Thymus (tissue), 11 donors: Measurements from ENCODE around the gene EPHB2. TPM values are rescaled to one million over a fixed set of nuclear protein-coding genes. Genes with fewer than 3 reads are reported as not detected.

Experiments
- DNase-seq, 9 donors: peaks; one replicate each; pipeline ENCODE4 v3.0.0-alpha.2; 2013; ENCODE audit warnings: low spot score in 9 of 9, low read depth in 6 of 9, missing footprints in 1 of 9
- H3K27ac ChIP-seq, 2 donors: one replicate each; pipeline ENCODE4 v1.5.1; 2013; ENCODE audit warnings: control low read depth in 1 of 2, low read depth in 1 of 2, low read length in 1 of 2, mild to moderate bottlenecking in 1 of 2, moderate library complexity in 1 of 2
- H3K27me3 ChIP-seq, 2 donors: one replicate each; pipeline ENCODE4 v1.5.1; 2013; ENCODE audit warnings: low read length in 1 of 2; ENCODE audit not compliant: control insufficient read depth in 2 of 2, insufficient read depth in 1 of 2
- H3K36me3 ChIP-seq, 2 donors: one replicate each; pipeline ENCODE4 v1.5.1; 2013; ENCODE audit warnings: low read length in 1 of 2, mild to moderate bottlenecking in 1 of 2, moderate library complexity in 1 of 2; ENCODE audit not compliant: control insufficient read depth in 2 of 2, insufficient read depth in 2 of 2
- H3K4me1 ChIP-seq, 2 donors: one replicate each; pipeline ENCODE4 v1.5.1; 2013; ENCODE audit warnings: low read length in 2 of 2; ENCODE audit not compliant: control insufficient read depth in 2 of 2, insufficient read depth in 2 of 2
- H3K4me3 ChIP-seq, 2 donors: one replicate each; pipeline ENCODE4 v1.5.1; 2013; ENCODE audit warnings: low read length in 2 of 2, control low read depth in 1 of 2, mild to moderate bottlenecking in 1 of 2
- H3K9me3 ChIP-seq, 2 donors: one replicate each; pipeline ENCODE4 v1.5.1; 2013; ENCODE audit warnings: low read length in 1 of 2, mild to moderate bottlenecking in 1 of 2; ENCODE audit not compliant: control insufficient read depth in 2 of 2, insufficient read depth in 1 of 2
- WGBS: extraction: QIAGEN DNeasy Blood & Tissue Kit; methylation state at CpG from one replicate; pipeline ENCODE4 v1.1.7; 2013; 5-methylcytosine and 5-hydroxymethylcytosine counted together
- polyA plus RNA-seq: library from polyadenylated mRNA; stranded (reverse); fragments of 200-250 nt; gene quantifications from one replicate; pipeline ENCODE4 v1.2.3, GENCODE V29; 2013
- total RNA-seq: library from RNA; stranded (reverse); fragments of 120-200 nt; gene quantifications from one replicate; pipeline ENCODE4 v1.2.4, GENCODE V29; 2013
- donor health status: healthy.

The EPHB2 gene
- total and polyA plus RNA-seq, 2 donors: 1.6 to 2.6 TPM

GRCh38 chr1:22794647-22795365, 84.2 kb downstream of the EPHB2 start:
- no peaks in the 10 kb centered on the region for H3K4me1 ChIP-seq
- no peaks in the 10 kb centered on the region for H3K9me3 ChIP-seq
- DNase-seq: no peak
- 77% methylated on average over 8 of the region's 8 CpGs for WGBS
- no peaks in the 10 kb centered on the region for H3K36me3 ChIP-seq
- no peak overlapping the region for H3K27ac ChIP-seq
- no peak overlapping the region for H3K4me3 ChIP-seq
- H3K27me3 ChIP-seq: no peaks in the 10 kb centered on the region

GRCh38 chr1:22795366-22795714, 84.7 kb downstream of the EPHB2 start:
- Histone ChIP-seq H3K4me1 (no peaks in the 10 kb centered on the region), H3K4me3 (no peak overlapping the region), H3K27me3 (no peaks in the 10 kb centered on the region), H3K9me3 (no peaks in the 10 kb centered on the region), H3K36me3 (no peaks in the 10 kb centered on the region), H3K27ac (no peak overlapping the region)
- WGBS: 98% methylated on average over 4 of the region's 4 CpGs
- no peak for DNase-seq

GRCh38 chr1:22796642-22797041, 86.0 kb downstream of the EPHB2 start:
- no peak for DNase-seq
- WGBS: 93% methylated on average over 4 of the region's 4 CpGs
- Histone ChIP-seq H3K27me3 (no peaks in the 10 kb centered on the region), H3K9me3 (no peaks in the 10 kb centered on the region), H3K4me3 (no peak overlapping the region), H3K36me3 (no peaks in the 10 kb centered on the region), H3K27ac (no peak overlapping the region), H3K4me1 (no peaks in the 10 kb centered on the region)

- 77% methylated on average over 3 of the region's 3 CpGs for WGBS
Measured at GRCh38 chr1:22798083-22798482, 87.4 kb downstream of the EPHB2 start.

GRCh38 chr1:22799971-22800370, 89.3 kb downstream of the EPHB2 start:
- H3K4me3 ChIP-seq: no peak overlapping the region
- H3K27ac ChIP-seq: no peak overlapping the region
- WGBS: 90% methylated on average over 16 of the region's 16 CpGs
- no peaks in the 10 kb centered on the region for H3K4me1 ChIP-seq
- no peaks in the 10 kb centered on the region for H3K9me3 ChIP-seq
- no peaks in the 10 kb centered on the region for H3K36me3 ChIP-seq
- H3K27me3 ChIP-seq: no peaks in the 10 kb centered on the region
- no peak for DNase-seq

More at GRCh38 chr1:22798083-22798482, 87.4 kb downstream of the EPHB2 start:
- Histone ChIP-seq H3K27ac (no peak overlapping the region), H3K36me3 (no peaks in the 10 kb centered on the region), H3K4me3 (no peak overlapping the region), H3K9me3 (no peaks in the 10 kb centered on the region), H3K4me1 (no peaks in the 10 kb centered on the region), H3K27me3 (no peaks in the 10 kb centered on the region)
- no peak for DNase-seq

GRCh38 chr1:22800629-22801028, 90.0 kb downstream of the EPHB2 start:
- no peak overlapping the region for H3K4me3 ChIP-seq
- H3K27me3 ChIP-seq: no peaks in the 10 kb centered on the region
- no peaks in the 10 kb centered on the region for H3K9me3 ChIP-seq
- no peak for DNase-seq
- no peaks in the 10 kb centered on the region for H3K4me1 ChIP-seq
- 89% methylated on average over 8 of the region's 8 CpGs for WGBS
- H3K36me3 ChIP-seq: no peaks in the 10 kb centered on the region
- no peak overlapping the region for H3K27ac ChIP-seq

- 94% methylated on average over 9 of the region's 9 CpGs for WGBS
- H3K4me3 ChIP-seq: no peak overlapping the region
- no peaks in the 10 kb centered on the region for H3K36me3 ChIP-seq
- no peaks in the 10 kb centered on the region for H3K9me3 ChIP-seq
- no peaks in the 10 kb centered on the region for H3K4me1 ChIP-seq
- no peaks in the 10 kb centered on the region for H3K27me3 ChIP-seq
- no peak overlapping the region for H3K27ac ChIP-seq
- no peak for DNase-seq
Measured at GRCh38 chr1:22801347-22801746, 90.7 kb downstream of the EPHB2 start.

- H3K9me3 ChIP-seq: no peaks in the 10 kb centered on the region
- H3K36me3 ChIP-seq: no peaks in the 10 kb centered on the region
- H3K4me3 ChIP-seq: no peak overlapping the region
- no peaks in the 10 kb centered on the region for H3K4me1 ChIP-seq
- 92% methylated on average over 19 of the region's 19 CpGs for WGBS
- no peak overlapping the region for H3K27ac ChIP-seq
- no peaks in the 10 kb centered on the region for H3K27me3 ChIP-seq
- DNase-seq: no peak
Measured at GRCh38 chr1:22801761-22802160, 91.1 kb downstream of the EPHB2 start.

- Histone ChIP-seq H3K27ac (no peak overlapping the region), H3K27me3 (no peaks in the 10 kb centered on the region), H3K36me3 (no peaks in the 10 kb centered on the region), H3K4me1 (no peaks in the 10 kb centered on the region), H3K9me3 (no peaks in the 10 kb centered on the region), H3K4me3 (no peak overlapping the region)
- no peak for DNase-seq
- WGBS: 95% methylated on average over 5 of the region's 5 CpGs
Measured at GRCh38 chr1:22803833-22804232, 93.2 kb downstream of the EPHB2 start.
